ENCODE measurements around the gene PDCD1. TPM values are rescaled to one million over a fixed set of nuclear protein-coding genes. Genes with fewer than 3 reads are reported as not detected.
"Not testable (repeated sequence)": the region's sequence is repeated elsewhere in the genome, so short reads cannot be mapped to it uniquely, and the experiment has no call there.

PDCD1 gene
- total RNA-seq, 1 experiment from 2014 or later = not detected

DNA sequence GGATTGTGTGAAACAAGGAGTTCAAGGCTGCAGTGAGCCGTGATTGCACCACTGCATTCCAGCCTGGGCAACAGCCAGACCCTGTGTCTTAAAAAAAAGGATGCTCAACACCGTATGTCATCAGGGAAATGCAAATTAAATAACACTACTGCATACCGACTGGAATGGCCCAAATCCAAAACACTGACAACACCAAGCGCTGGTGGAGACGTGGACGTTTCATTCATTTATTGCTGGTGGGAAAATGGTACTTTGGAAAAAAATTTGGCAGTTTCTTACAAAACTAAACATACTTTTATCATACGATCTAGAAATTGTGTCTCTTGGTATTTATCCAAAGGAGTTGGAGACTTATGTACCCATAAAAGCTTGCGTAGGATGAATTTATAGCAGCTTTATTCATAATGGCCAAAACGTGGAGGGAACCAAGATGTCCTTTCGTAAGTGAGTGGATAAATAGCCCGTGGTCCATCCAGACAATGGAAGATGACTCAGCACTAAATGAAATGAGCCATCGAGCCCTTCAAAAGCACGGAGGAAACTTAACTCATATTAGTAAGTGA is 25.5 kb downstream of the PDCD1 start:
- no peak for TF ChIP-seq EZH2 (IDR thresholded peaks at IDR 0.05; ENCODE audit: low read depth)
- TF ChIP-seq, protein P1, sequence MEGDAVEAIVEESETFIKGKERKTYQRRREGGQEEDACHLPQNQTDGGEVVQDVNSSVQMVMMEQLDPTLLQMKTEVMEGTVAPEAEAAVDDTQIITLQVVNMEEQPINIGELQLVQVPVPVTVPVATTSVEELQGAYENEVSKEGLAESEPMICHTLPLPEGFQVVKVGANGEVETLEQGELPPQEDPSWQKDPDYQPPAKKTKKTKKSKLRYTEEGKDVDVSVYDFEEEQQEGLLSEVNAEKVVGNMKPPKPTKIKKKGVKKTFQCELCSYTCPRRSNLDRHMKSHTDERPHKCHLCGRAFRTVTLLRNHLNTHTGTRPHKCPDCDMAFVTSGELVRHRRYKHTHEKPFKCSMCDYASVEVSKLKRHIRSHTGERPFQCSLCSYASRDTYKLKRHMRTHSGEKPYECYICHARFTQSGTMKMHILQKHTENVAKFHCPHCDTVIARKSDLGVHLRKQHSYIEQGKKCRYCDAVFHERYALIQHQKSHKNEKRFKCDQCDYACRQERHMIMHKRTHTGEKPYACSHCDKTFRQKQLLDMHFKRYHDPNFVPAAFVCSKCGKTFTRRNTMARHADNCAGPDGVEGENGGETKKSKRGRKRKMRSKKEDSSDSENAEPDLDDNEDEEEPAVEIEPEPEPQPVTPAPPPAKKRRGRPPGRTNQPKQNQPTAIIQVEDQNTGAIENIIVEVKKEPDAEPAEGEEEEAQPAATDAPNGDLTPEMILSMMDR (conservative IDR thresholded peaks at IDR 0.05) = no peak
- no peaks in the 10 kb centered on the region for H3K9me2 ChIP-seq (ENCODE audit: insufficient read depth)
- no peaks in the 10 kb centered on the region for H3F3A ChIP-seq (ENCODE audit: insufficient read depth, low read depth)
- H3K9me3 ChIP-seq (ENCODE audit: insufficient read depth, low read depth) = no peaks in the 10 kb centered on the region
- DNase-seq = no peak
- no TSS peak for BruUV-seq (replicated peaks)
- H2AFZ ChIP-seq = no peak overlapping the region
- no peak overlapping the region for H3K27ac ChIP-seq
- ChIA-PET POLR2A (ENCODE audit: unreplicated experiment) (no interaction called here), CTCF (no interaction called here)
- intact Hi-C loops (cut with micrococcal nuclease; ENCODE audit: unreplicated experiment) = no loop called here
- H3K4me1 ChIP-seq (replicated peaks; ENCODE audit: insufficient read depth) = peaks cover 4% of the 10 kb centered on the region; the same call in 1 of the 2 replicates
- no peak overlapping the region for H3K4me3 ChIP-seq
- peaks cover 42% of the 10 kb centered on the region for H3K27me3 ChIP-seq (ENCODE audit: insufficient read depth, low read depth)
- no peaks in the 10 kb centered on the region for H4K20me1 ChIP-seq (ENCODE audit: insufficient read depth)
- H3K4me2 ChIP-seq = no peak overlapping the region; the same call in 1 of the 2 replicates
- no peaks in the 10 kb centered on the region for H3K36me3 ChIP-seq (ENCODE audit: low read depth)
- no peaks in the 10 kb centered on the region for H3K79me2 ChIP-seq (ENCODE audit: low read depth)

DNA sequence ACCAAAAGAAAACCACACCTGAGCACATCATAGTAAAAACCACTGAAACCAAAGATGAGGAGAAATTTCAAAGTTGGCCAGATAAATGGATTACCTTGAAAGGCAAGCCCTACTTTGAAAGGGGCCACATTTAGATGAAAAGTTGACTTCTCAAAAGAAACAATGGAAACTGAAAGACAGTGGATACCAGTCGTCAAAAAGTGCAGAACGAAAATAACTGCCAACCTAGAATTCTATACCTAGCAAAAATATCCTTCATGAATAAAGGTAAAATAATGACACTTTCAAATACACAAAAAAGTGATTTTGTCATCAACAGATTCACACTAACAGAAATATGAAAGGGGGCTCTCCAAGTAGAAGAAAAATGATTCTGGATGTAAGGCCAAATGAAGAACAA is 31.3 kb downstream of the PDCD1 start:
- CTCF ChIA-PET = no interaction called here
- Histone ChIP-seq H3K27ac (no peak overlapping the region), H3K27me3 (ENCODE audit: insufficient read depth, low read depth) (peaks cover 47% of the 10 kb centered on the region), H4K20me1 (ENCODE audit: insufficient read depth) (no peaks in the 10 kb centered on the region), H3K9me2 (ENCODE audit: insufficient read depth) (no peaks in the 10 kb centered on the region), H3K4me1 (replicated peaks; ENCODE audit: insufficient read depth) (no peaks in the 10 kb centered on the region), H3K79me2 (ENCODE audit: low read depth) (no peaks in the 10 kb centered on the region), H3K4me2 (no peak overlapping the region), H3F3A (ENCODE audit: insufficient read depth, low read depth) (peaks cover 8% of the 10 kb centered on the region; the same call in 1 of the 2 replicates), H2AFZ (no peak overlapping the region), H3K36me3 (ENCODE audit: low read depth) (no peaks in the 10 kb centered on the region), H3K9me3 (ENCODE audit: insufficient read depth, low read depth) (peaks cover 5% of the 10 kb centered on the region; the same call in 1 of the 2 replicates), H3K4me3 (no peak overlapping the region)
- POLR2A ChIA-PET (ENCODE audit: unreplicated experiment) = no interaction called here
- BruUV-seq (replicated peaks) = no TSS peak
- intact Hi-C loops (cut with micrococcal nuclease; ENCODE audit: unreplicated experiment) = no loop called here
- DNase-seq = no peak
- no peak for TF ChIP-seq EZH2 (IDR thresholded peaks at IDR 0.05; ENCODE audit: low read depth)
- TF ChIP-seq, protein P1 (conservative IDR thresholded peaks at IDR 0.05) = no peak

DNA sequence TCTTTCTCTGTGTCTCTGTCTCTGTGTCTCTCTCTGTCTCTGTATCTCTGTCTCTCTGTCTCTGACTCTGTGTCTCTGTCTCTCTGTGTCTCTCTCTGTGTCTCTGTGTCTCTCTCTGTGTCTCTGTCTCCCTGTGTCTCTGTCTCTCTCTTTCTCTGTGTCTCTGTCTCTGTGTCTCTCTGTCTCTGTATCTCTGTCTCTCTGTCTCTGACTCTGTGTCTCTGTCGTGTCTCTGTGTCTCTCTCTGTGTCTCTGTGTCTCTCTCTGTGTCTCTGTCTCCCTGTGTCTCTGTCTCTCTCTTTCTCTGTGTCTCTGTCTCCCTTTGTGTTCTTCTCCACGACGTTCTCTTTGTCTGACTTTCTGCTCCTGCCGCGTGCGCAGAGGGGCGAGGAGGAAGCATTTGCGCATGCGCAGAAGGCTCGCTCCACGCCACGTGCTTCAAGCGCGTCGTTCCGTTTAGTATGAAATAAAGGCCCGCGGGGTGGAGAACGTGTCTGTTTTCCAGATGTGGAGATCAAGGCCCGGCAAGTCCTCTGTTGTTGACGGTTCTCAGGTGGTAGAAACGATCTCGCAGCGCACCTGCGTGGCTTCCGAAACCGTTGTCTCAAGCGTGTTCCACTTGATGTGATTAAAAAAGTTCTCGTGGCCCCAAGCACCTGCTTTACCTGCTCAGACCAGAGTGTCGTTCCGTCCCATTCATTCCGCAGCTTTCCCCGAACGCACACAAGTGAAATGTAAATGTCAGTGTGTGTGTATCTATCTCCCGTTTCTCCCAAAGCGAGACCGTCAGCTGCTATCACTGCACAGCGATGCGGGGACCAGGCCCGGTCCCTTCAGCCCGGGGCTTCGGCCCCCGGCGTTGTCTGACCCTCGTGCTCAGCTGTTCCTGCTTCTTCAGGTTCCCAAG is 34.9 kb downstream of the PDCD1 start:
- not testable (repeated sequence) for BruUV-seq (replicated peaks); H4K20me1 ChIP-seq (ENCODE audit: insufficient read depth)

More for the DNA sequence above, 34.9 kb downstream of the PDCD1 start:
- H3K4me2 ChIP-seq; H3F3A ChIP-seq (ENCODE audit: insufficient read depth, low read depth); H3K36me3 ChIP-seq (ENCODE audit: low read depth); H3K27ac ChIP-seq; H3K4me1 ChIP-seq (replicated peaks; ENCODE audit: insufficient read depth); H3K9me3 ChIP-seq (ENCODE audit: insufficient read depth, low read depth); H3K79me2 ChIP-seq (ENCODE audit: low read depth); H2AFZ ChIP-seq; DNase-seq; H3K9me2 ChIP-seq (ENCODE audit: insufficient read depth); intact Hi-C loops (cut with micrococcal nuclease; ENCODE audit: unreplicated experiment); H3K4me3 ChIP-seq; CTCF ChIA-PET: not testable (repeated sequence)
- POLR2A ChIA-PET (ENCODE audit: unreplicated experiment) = interaction anchor here (0.7 kb wide), 1 partner anchor 24 kb away, joined by 7 read pairs; no protein-coding TSS in a partner anchor
- H3K27me3 ChIP-seq (ENCODE audit: insufficient read depth, low read depth) = peaks cover 53% of the 10 kb centered on the region
